Neural crest cell (in vitro differentiated cells): ENCODE data around the gene TSC22D3. TPM values are rescaled to one million over a fixed set of nuclear protein-coding genes. Genes with fewer than 3 reads are reported as not detected.

Experiments
- DNase-seq: peaks from one replicate; pipeline ENCODE4 v3.0.0; 2021; ENCODE audit warnings: low read depth, mixed read lengths, low spot score
- H3K27ac Mint-ChIP-seq: one replicate; pipeline ENCODE4 v1.8.0; 2021; ENCODE audit warnings: mild to moderate bottlenecking, mixed read lengths; ENCODE audit not compliant: unreplicated experiment
- H3K27me3 Mint-ChIP-seq: 2 replicates; pipeline ENCODE4 v1.8.0; 2021; ENCODE audit warnings: low read depth, mild to moderate bottlenecking, mixed read lengths
- H3K36me3 Mint-ChIP-seq: 2 replicates; pipeline ENCODE4 v1.8.0; 2021; ENCODE audit warnings: low read depth, mild to moderate bottlenecking, mixed read lengths
- H3K4me1 Mint-ChIP-seq: 2 replicates; pipeline ENCODE4 v1.8.0; 2021; ENCODE audit warnings: mixed read lengths
- H3K4me3 Mint-ChIP-seq: one replicate; pipeline ENCODE4 v1.8.0; 2021; ENCODE audit warnings: mild to moderate bottlenecking, mixed read lengths
- H3K9me3 Mint-ChIP-seq: 2 replicates; pipeline ENCODE4 v1.8.0; 2021; ENCODE audit warnings: mixed read lengths
- CTCF ChIP-seq: fragments of 200-600 bp; sonication (generic); conservative IDR thresholded peaks from 2 replicates; pipeline ENCODE4 v1.5.0; 2021; ENCODE audit warnings: antibody characterized with exemption, mild to moderate bottlenecking
- total RNA-seq: library from RNA; stranded (reverse); gene quantifications from 2 replicates; pipeline ENCODE4 v1.2.1, GENCODE V29; 2021

Gene TSC22D3
- total RNA-seq, 1 donor from 2014 or later = 22.3 TPM

- no peak for TF ChIP-seq CTCF
- H3K36me3 Mint-ChIP-seq = no peaks in the 10 kb centered on the region
- no peak overlapping the region for H3K27ac Mint-ChIP-seq
- peaks cover 17% of the 10 kb centered on the region for H3K4me1 Mint-ChIP-seq
- DNase-seq = no peak
- no peak overlapping the region for H3K4me3 Mint-ChIP-seq
- H3K9me3 Mint-ChIP-seq = peaks cover 4% of the 10 kb centered on the region
- no peaks in the 10 kb centered on the region for H3K27me3 Mint-ChIP-seq
Observed at GRCh38 chrX:107742700-107743191, 32.8 kb downstream of the TSC22D3 start.

GRCh38 chrX:107741404-107741790, 34.2 kb downstream of the TSC22D3 start:
- TF ChIP-seq CTCF = no peak
- no peaks in the 10 kb centered on the region for H3K9me3 Mint-ChIP-seq
- peak overlapping the region; percentile 23 for H3K4me3 Mint-ChIP-seq
- no peak for DNase-seq
- no peaks in the 10 kb centered on the region for H3K36me3 Mint-ChIP-seq
- H3K27me3 Mint-ChIP-seq = no peaks in the 10 kb centered on the region
- H3K27ac Mint-ChIP-seq = no peak overlapping the region
- H3K4me1 Mint-ChIP-seq = peaks cover 13% of the 10 kb centered on the region

GRCh38 chrX:107739541-107739940, 36.0 kb downstream of the TSC22D3 start:
- Mint-ChIP-seq H3K27me3 (no peaks in the 10 kb centered on the region), H3K4me1 (peaks cover 13% of the 10 kb centered on the region), H3K9me3 (no peaks in the 10 kb centered on the region), H3K36me3 (no peaks in the 10 kb centered on the region), H3K27ac (no peak overlapping the region), H3K4me3 (no peak overlapping the region)
- no peak for TF ChIP-seq CTCF
- DNase-seq = no peak

- no peak overlapping the region for H3K4me3 Mint-ChIP-seq
- peaks cover 13% of the 10 kb centered on the region for H3K4me1 Mint-ChIP-seq
- no peaks in the 10 kb centered on the region for H3K36me3 Mint-ChIP-seq
- no peaks in the 10 kb centered on the region for H3K27me3 Mint-ChIP-seq
- no peak overlapping the region for H3K27ac Mint-ChIP-seq
- DNase-seq = no peak
- no peaks in the 10 kb centered on the region for H3K9me3 Mint-ChIP-seq
- TF ChIP-seq CTCF = no peak
Observed at GRCh38 chrX:107738768-107739167, 36.8 kb downstream of the TSC22D3 start.

GRCh38 chrX:107738272-107738671, 37.3 kb downstream of the TSC22D3 start:
- DNase-seq = no peak
- H3K27ac Mint-ChIP-seq = no peak overlapping the region
- no peaks in the 10 kb centered on the region for H3K27me3 Mint-ChIP-seq
- TF ChIP-seq CTCF = no peak
- no peak overlapping the region for H3K4me3 Mint-ChIP-seq
- H3K4me1 Mint-ChIP-seq = peaks cover 13% of the 10 kb centered on the region
- H3K36me3 Mint-ChIP-seq = no peaks in the 10 kb centered on the region
- H3K9me3 Mint-ChIP-seq = no peaks in the 10 kb centered on the region
